TTC549 (cell line): ENCODE measurements around the gene EVC2.
"Not testable (repeated sequence)": the region's sequence is repeated elsewhere in the genome, so short reads cannot be mapped to it uniquely, and the experiment has no call there.

ENCODE experiments used
- FAIRE-seq: peaks from 2 replicates; lab custom pipeline; 2012; peaks lifted over from hg19 to GRCh38; lab: Jason Lieb, UNC

The EVC2 gene

DNA sequence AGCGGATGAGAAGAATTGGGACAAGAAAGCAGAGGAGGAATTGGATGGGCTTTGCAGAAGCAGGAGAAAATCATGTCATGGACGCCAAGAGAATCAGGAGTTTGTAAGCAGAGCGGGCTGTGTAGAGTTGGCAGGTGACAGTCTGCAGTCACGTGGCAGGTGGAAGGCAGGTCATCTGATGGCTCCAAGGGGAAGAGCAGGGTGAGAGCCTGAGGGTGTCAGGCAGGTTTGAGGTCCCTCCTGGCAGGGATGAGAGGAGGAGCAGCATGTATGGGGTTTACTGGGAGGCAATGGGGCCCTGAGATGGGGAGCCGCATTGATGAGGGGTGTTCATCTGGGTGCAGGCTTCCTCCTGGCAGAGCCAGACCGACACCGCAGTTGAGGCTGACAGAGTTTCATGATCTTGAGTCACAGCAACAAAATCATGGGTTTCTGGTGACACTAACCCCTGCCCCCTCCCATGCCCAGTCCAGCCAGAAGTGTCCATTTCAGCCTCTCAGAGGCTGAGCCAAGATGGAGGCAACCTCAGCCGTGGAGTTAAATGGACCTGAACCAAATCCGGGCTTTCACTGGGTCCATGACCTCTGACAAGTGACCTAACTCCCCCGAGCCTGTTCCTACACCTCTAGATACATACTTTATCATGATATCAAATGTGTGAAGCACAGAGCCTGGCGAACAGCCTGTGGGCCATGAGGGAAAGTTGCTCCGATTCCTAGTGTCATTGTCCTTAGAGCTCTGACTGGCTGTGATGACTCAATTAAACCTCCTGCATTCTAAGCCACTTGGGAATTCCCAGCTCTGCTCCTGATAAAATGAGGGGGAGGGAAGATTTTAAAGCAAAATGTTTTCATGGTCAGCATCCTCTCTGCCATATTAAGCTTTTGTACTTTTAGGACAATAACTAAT lies 38.7 kb upstream of the EVC2 start:
- no peak for FAIRE-seq

- no peak for FAIRE-seq
Measured at GRCh38 chr4:5746250-5746649, 37.9 kb upstream of the EVC2 start.

DNA sequence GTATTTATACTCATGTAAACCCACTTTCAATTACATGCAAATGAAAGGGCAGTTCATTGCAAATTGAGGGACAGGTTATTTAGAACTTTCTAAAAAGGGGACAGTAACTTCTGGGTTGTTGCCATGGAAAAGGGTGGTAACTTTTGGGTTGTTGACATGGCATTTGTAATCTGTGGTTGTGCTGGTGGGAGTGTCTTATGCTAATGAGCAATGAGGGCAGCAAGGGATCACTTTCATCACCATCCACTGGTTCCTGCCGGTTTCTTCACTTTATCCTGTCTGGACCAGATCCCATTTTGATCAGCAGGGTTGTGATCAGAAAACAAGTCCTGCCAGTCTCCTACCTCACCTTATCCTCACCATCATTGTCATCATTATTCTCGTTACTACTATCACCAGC lies 34.6 kb upstream of the EVC2 start:
- no peak for FAIRE-seq

- FAIRE-seq = no peak
Measured at GRCh38 chr4:5742388-5742787, 34.0 kb upstream of the EVC2 start.

DNA sequence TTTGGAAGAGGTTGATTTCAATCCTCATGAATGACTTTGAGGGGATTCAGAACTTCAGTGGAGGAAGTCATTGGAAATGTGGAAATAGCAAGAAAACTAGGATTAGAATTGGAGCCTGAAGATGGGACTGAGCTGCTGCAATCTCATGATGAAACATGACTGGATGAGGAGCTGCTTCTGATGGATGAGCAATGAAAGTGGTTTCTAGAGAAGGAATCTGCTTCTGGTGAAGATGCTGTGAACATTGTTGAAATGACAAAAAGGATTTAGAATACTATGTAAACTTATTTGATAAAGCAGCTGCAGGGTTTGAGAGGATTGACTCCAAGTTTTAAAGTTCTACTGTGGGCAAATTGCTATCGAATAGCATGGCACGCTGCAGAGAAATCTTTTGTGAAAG lies 29.7 kb upstream of the EVC2 start:
- FAIRE-seq = no peak

GRCh38 chr4:5735463-5735862 lies 27.1 kb upstream of the EVC2 start:
- no peak for FAIRE-seq

DNA sequence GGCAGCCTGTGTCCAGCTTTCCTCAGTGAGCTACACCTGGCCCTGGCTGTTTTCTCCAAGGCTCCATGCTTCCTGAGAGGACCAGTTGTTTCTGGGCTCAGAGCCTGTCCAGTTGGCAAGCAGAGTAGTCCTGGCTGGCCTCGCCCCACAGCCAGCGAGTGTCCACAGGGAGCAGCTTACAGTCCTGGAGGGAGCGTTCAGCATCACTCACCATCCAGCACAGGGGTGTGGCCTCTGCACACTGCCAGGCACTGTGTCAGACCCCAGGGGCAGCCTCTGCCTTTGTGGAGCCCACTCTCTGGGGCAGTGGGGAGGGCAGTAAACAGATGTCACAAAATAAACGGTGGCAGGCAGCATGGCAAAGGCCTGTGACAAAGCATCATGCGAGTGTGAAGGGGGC lies 26.5 kb upstream of the EVC2 start:
- FAIRE-seq = no peak

GRCh38 chr4:5732158-5732557 lies 23.8 kb upstream of the EVC2 start:
- FAIRE-seq = no peak

DNA sequence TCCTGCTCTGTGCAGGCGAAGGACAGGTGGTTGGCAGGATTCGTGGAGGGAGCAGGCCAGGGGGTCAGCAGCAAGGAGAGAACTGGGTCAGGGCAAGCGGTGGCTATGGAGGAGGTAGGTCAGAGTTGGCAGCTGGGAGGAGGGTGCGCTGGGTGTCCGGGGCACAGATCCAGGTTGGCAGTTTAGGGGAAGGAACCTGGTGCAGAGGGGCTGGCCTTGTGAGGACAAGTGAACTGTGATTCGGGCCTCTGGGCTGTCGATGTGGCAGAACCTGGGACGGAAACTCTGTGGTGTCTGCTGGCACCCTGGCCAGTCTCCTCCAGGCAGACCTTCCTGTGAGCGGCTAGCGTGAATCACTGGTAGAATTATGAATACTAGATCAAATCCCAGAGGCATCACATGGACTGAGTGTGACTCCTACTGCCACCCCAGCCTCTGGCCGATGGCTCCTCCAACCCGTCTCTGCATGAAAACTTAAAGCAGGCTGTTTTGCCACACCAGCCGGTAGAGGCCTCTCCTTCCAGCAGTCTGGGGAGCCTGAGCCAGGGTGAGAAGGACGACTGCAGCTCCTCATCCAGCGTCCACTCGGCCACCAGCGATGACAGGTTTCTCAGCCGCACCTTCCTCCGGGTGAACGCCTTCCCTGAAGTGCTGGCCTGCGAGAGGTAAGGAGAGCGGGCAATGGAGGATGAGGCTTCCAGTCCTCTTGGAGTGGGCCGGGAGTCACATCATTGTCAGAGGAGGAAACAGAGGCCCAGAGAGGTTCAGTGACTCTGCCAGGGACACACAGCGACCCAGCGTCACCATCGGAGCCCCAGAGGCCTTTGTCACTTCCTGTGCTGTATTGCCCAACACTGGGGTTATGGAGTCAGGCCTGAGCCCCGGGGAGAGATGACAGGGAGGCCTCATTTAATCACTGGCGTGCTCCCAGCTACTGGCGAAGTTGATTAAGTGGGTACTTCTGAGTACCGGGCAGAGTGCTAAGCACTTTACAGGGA lies 22.9 kb upstream of the EVC2 start:
- no peak for FAIRE-seq

- FAIRE-seq = no peak
Measured at GRCh38 chr4:5730436-5730835, 22.1 kb upstream of the EVC2 start.

GRCh38 chr4:5728412-5728811 lies 20.1 kb upstream of the EVC2 start:
- FAIRE-seq = not testable (repeated sequence)

DNA sequence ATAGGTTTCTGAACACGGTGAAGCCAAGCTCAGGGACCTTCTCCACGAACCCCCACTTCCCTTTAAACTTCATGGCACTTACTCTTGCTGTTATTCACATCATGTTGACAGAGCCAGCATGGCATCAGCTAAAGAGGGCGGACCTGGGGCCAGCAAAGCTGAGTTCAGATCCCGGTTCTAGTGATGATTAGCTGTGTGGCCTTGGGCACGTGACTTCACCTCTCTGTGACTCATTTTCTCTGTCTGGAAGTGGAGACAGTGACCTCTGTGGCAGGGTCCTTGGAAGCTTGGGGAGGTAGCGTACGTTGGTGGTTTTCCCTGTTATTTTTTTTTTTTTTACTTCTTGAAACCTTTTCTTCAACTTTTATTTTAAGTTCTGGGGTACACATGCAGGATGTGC lies 16.0 kb upstream of the EVC2 start:
- FAIRE-seq = no peak

GRCh38 chr4:5722328-5722727 lies 14.0 kb upstream of the EVC2 start:
- no peak for FAIRE-seq

- no peak for FAIRE-seq
Measured at GRCh38 chr4:5721923-5722322, 13.6 kb upstream of the EVC2 start.

DNA sequence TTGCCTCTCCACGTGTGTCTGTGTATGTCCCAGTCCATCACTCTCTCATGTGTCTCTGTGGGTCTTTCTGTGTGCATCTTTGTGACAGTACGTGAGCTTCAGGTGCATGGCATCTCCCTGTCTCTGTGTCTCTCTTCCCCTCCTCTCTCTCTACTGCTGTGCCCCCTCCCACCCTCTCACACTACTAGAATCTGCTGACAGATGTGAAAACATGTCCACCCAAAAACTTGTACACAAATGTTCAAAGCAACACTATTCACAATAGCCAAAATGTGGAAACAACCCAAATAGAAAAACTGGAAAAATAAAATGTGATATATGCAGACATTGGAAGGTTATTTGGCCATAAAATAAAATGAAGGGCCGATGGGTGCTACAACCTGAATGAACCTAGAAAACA lies 12.6 kb upstream of the EVC2 start:
- no peak for FAIRE-seq

DNA sequence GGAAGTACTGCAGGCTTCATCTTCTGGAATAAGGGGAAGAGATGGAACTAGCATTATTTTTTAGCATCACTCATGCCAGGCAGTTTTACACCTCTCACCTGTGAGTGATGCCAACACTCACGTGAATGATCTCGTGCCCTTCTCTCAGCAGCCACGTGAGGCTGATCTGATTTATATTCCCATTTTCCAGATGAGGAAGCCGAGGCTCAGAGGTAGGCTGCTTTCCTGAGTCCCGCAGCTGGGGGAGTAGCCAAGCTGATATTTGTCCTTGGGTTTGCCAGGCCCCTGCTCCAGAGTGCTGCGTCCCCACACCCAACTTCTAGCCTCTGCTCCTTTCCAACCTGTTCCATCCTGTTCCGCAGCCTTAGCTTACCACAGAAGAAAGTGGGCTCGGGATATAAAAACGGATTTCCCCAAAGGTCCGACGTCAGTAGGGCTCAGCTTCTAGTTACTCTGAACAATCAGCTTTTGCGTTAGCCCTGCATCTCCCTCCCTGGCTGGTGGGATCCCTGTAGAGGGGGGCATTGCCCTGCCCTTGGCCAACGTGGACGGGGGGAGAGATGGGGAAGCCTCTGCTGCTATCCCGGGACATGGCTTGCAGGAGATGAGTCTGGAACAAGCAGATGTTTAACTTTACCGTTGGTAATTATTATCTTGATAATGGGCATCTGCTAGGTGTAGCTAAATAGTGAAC lies 11.9 kb upstream of the EVC2 start:
- no peak for FAIRE-seq

- no peak for FAIRE-seq
Measured at GRCh38 chr4:5719350-5720055, 11.1 kb upstream of the EVC2 start.

DNA sequence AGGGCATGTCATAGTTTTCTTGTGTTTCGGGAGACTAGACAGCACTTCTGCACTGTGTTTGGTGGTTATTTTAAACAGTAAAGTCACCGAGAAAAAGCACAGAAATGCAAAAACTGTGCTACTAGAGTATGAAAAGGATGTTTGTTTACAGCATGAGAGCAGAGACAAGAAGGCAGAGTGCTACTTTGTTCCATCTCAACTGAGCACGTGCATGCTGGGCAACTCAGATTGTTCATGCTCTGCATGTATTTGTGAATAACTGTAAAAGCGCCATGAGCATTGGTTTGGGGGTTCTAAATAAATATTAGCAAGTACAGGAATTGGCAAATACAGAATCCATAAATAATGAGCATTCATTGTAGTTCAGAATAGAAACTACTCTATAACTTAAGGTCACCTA lies 10.1 kb upstream of the EVC2 start:
- FAIRE-seq = no peak

DNA sequence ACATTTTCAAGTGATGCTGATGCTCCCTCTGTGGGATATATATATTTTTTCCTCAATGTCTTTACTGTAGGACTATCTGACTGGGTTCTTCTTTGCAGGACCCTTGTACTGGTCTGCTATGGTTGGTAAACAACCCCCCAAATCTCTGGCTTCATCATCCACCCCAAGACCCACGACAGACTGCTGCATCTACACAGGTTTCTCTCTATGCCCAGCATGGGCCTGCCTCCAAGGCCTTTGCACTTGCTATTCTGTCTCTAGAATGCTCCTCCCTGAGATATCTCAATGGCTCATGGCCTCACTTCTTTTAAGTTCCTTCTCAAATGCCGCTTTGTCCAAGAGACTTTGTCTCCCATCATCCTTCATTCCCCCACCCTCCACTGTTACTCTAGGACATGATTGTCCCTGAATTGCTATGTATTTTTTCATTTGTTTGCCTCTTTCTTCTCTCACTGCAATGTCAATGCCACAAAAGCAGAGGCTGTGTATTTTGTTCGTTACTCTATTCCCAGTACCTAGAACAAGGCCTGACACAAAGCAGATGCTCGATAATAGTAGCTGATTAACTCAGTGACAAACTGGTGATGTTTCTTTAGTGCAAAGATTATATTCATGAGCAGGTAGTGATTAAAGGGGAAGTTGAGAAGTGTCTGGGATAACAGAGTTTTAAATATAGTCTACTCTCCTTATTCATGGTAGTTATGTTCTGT lies 9.2 kb upstream of the EVC2 start:
- FAIRE-seq = no peak

DNA sequence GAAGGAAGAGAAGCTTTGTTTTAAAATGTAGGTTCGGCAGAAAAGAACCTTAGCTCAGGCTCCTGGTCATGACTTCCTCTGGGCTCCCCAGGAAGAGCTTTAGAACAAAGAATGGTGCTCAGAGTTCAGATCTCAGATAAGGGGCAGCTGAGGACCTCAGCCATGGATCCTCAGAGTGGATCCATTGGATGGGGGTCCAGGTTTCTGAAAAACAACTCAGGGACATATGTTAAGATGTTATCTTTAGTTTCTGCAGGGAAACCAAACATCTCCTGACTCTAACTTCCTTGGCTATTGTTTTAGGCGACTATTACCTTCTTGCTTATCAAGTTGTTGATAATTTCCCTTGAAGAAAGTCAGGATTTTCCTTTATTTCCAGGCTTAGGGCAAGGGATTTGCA lies 8.0 kb upstream of the EVC2 start:
- FAIRE-seq = no peak

- no peak for FAIRE-seq
Measured at GRCh38 chr4:5715357-5715756, 7.0 kb upstream of the EVC2 start.
